HG03103 (cell line): Measurements from ENCODE around the gene EPG5.
"Not testable (repeated sequence)": the region's sequence is repeated elsewhere in the genome, so short reads cannot be mapped to it uniquely, and the experiment has no call there.

Source experiments
- ATAC-seq: cut with Tn5 transposase; IDR thresholded peaks from one replicate; pipeline ENCODE4 v1.9.1; 2021; ENCODE audit warnings: low read depth; ENCODE audit not compliant: unreplicated experiment

Gene EPG5

GRCh38 chr18:45981821-45982220, 14.7 kb upstream of the EPG5 start:
- ATAC-seq = no peak

GRCh38 chr18:45980229-45980628, 13.1 kb upstream of the EPG5 start:
- ATAC-seq = no peak

- no peak for ATAC-seq
Observed at GRCh38 chr18:45978084-45978483, 11.0 kb upstream of the EPG5 start.

GRCh38 chr18:45976974-45977373, 9.8 kb upstream of the EPG5 start:
- ATAC-seq = no peak

GRCh38 chr18:45976566-45976965, 9.4 kb upstream of the EPG5 start:
- no peak for ATAC-seq

GRCh38 chr18:45974088-45974536, 7.0 kb upstream of the EPG5 start:
- no peak for ATAC-seq

- not testable (repeated sequence) for ATAC-seq
Observed at GRCh38 chr18:45964913-45965312, 2.2 kb downstream of the EPG5 start.

- no peak for ATAC-seq
Observed at GRCh38 chr18:45962866-45963265, 4.3 kb downstream of the EPG5 start.

- no peak for ATAC-seq
Observed at GRCh38 chr18:45962461-45962860, 4.7 kb downstream of the EPG5 start.

GRCh38 chr18:45959484-45959883, 7.6 kb downstream of the EPG5 start:
- ATAC-seq = not testable (repeated sequence)

- ATAC-seq = no peak
Observed at GRCh38 chr18:45958730-45959129, 8.4 kb downstream of the EPG5 start.

- ATAC-seq = no peak
Observed at GRCh38 chr18:45958027-45958426, 9.1 kb downstream of the EPG5 start.

- ATAC-seq = no peak
Observed at GRCh38 chr18:45957100-45957499, 10.0 kb downstream of the EPG5 start.

- ATAC-seq = no peak
Observed at GRCh38 chr18:45954070-45954934, 12.8 kb downstream of the EPG5 start.

GRCh38 chr18:45951016-45951714, 16.0 kb downstream of the EPG5 start:
- ATAC-seq = no peak

GRCh38 chr18:45945669-45946068, 21.5 kb downstream of the EPG5 start:
- ATAC-seq = no peak

- ATAC-seq = no peak
Observed at GRCh38 chr18:45940724-45941123, 26.4 kb downstream of the EPG5 start.

GRCh38 chr18:45939236-45939635, 27.9 kb downstream of the EPG5 start:
- ATAC-seq = no peak

GRCh38 chr18:45938488-45938935, 28.6 kb downstream of the EPG5 start:
- no peak for ATAC-seq

- ATAC-seq = no peak
Observed at GRCh38 chr18:45935591-45936335, 31.4 kb downstream of the EPG5 start.

GRCh38 chr18:45932708-45933107, 34.4 kb downstream of the EPG5 start:
- no peak for ATAC-seq
